GM21529 (cell line): ENCODE data around the gene CCDC192.
"Not testable (repeated sequence)": the region's sequence is repeated elsewhere in the genome, so short reads cannot be mapped to it uniquely, and the experiment has no call there.

Experiments
- ATAC-seq: cut with Tn5 transposase; IDR thresholded peaks from one replicate; pipeline ENCODE4 v1.9.1; 2021; ENCODE audit not compliant: unreplicated experiment

Gene CCDC192

GRCh38 chr5:127702926-127703561, at the start of gene CCDC192:
Gene CCDC192 (plus strand): TSS chr5:127703391. CDS start chr5:127703446, 55 bp downstream.
- ATAC-seq, result no peak

GRCh38 chr5:127656825-127657224, 46.4 kb upstream of the CCDC192 start:
- no peak for ATAC-seq

GRCh38 chr5:127660047-127660733, 43.0 kb upstream of the CCDC192 start:
- ATAC-seq, result no peak

- ATAC-seq, result no peak
Measured at GRCh38 chr5:127664093-127664492, 39.1 kb upstream of the CCDC192 start.

GRCh38 chr5:127665641-127666040, 37.5 kb upstream of the CCDC192 start:
- no peak for ATAC-seq

- ATAC-seq, result no peak
Measured at GRCh38 chr5:127666043-127666716, 37.0 kb upstream of the CCDC192 start.

- no peak for ATAC-seq
Measured at GRCh38 chr5:127667926-127668325, 35.3 kb upstream of the CCDC192 start.

- no peak for ATAC-seq
Measured at GRCh38 chr5:127671218-127671617, 32.0 kb upstream of the CCDC192 start.

- no peak for ATAC-seq
Measured at GRCh38 chr5:127673117-127673800, 29.9 kb upstream of the CCDC192 start.

GRCh38 chr5:127676951-127677350, 26.2 kb upstream of the CCDC192 start:
- not testable (repeated sequence) for ATAC-seq

- ATAC-seq, result not testable (repeated sequence)
Measured at GRCh38 chr5:127679691-127680330, 23.4 kb upstream of the CCDC192 start.

- no peak for ATAC-seq
Measured at GRCh38 chr5:127680595-127680994, 22.6 kb upstream of the CCDC192 start.

GRCh38 chr5:127683008-127683407, 20.2 kb upstream of the CCDC192 start:
- no peak for ATAC-seq

- ATAC-seq, result no peak
Measured at GRCh38 chr5:127684726-127685467, 18.3 kb upstream of the CCDC192 start.

GRCh38 chr5:127685662-127686061, 17.5 kb upstream of the CCDC192 start:
- ATAC-seq, result no peak

GRCh38 chr5:127686424-127686823, 16.8 kb upstream of the CCDC192 start:
- ATAC-seq, result no peak

GRCh38 chr5:127694518-127695171, 8.5 kb upstream of the CCDC192 start:
- no peak for ATAC-seq

- no peak for ATAC-seq
Measured at GRCh38 chr5:127695346-127695745, 7.8 kb upstream of the CCDC192 start.

GRCh38 chr5:127696683-127697082, 6.5 kb upstream of the CCDC192 start:
- no peak for ATAC-seq
